ENCODE results near the gene RFPL3. TPM values are rescaled to one million over a fixed set of nuclear protein-coding genes. Genes with fewer than 3 reads are reported as not detected.
A peak's percentile ranks its signal among the peaks of the same experiment; 100 is the strongest.
"Not testable (repeated sequence)": the region's sequence is repeated elsewhere in the genome, so short reads cannot be mapped to it uniquely, and the experiment has no call there.

RFPL3 gene
- total RNA-seq, 1 donor from 2014 or later: not detected

GRCh38 chr22:32353840-32354239, 3.8 kb upstream of the RFPL3 start:
- no peak for DNase-seq (ENCODE audit: low read depth)

- peak; percentile 54 for DNase-seq (ENCODE audit: low read depth)
These were observed 3.0 kb upstream of the RFPL3 start for GRCh38 chr22:32354360-32355351.

- peak; percentile 38 for DNase-seq (ENCODE audit: low read depth)
These were observed 1.9 kb upstream of the RFPL3 start for GRCh38 chr22:32355760-32356159.

GRCh38 chr22:32360096-32360495, 2.4 kb downstream of the RFPL3 start:
- DNase-seq (ENCODE audit: low read depth): not testable (repeated sequence)

- no peak for DNase-seq (ENCODE audit: low read depth)
These were observed 3.6 kb downstream of the RFPL3 start for GRCh38 chr22:32361257-32361656.

- no peak for DNase-seq (ENCODE audit: low read depth)
These were observed 6.5 kb downstream of the RFPL3 start for GRCh38 chr22:32364210-32364609.

GRCh38 chr22:32375678-32376450, 18.2 kb downstream of the RFPL3 start:
- no peak for DNase-seq (ENCODE audit: low read depth)

- DNase-seq (ENCODE audit: low read depth): no peak
These were observed 19.0 kb downstream of the RFPL3 start for GRCh38 chr22:32376681-32377080.

GRCh38 chr22:32378707-32379272, 21.1 kb downstream of the RFPL3 start:
- DNase-seq (ENCODE audit: low read depth): peak; percentile 27

GRCh38 chr22:32380991-32381390, 23.3 kb downstream of the RFPL3 start:
- no peak for DNase-seq (ENCODE audit: low read depth)

GRCh38 chr22:32385681-32386080, 28.0 kb downstream of the RFPL3 start:
- DNase-seq (ENCODE audit: low read depth): no peak

GRCh38 chr22:32389685-32390084, 32.0 kb downstream of the RFPL3 start:
- no peak for DNase-seq (ENCODE audit: low read depth)

- DNase-seq (ENCODE audit: low read depth): no peak
These were observed 37.4 kb downstream of the RFPL3 start for GRCh38 chr22:32395107-32395506.

- DNase-seq (ENCODE audit: low read depth): no peak
These were observed 38.6 kb downstream of the RFPL3 start for GRCh38 chr22:32396255-32396654.

GRCh38 chr22:32396746-32397145, 39.1 kb downstream of the RFPL3 start:
- DNase-seq (ENCODE audit: low read depth): peak; percentile 29

GRCh38 chr22:32401486-32401885, 43.8 kb downstream of the RFPL3 start:
- DNase-seq (ENCODE audit: low read depth): no peak

- no peak for DNase-seq (ENCODE audit: low read depth)
These were observed 46.4 kb downstream of the RFPL3 start for GRCh38 chr22:32404021-32404420.

GRCh38 chr22:32407312-32407711, 49.6 kb downstream of the RFPL3 start:
- no peak for DNase-seq (ENCODE audit: low read depth)

GRCh38 chr22:32407936-32408335, 50.3 kb downstream of the RFPL3 start:
- DNase-seq (ENCODE audit: low read depth): peak; percentile 42

GRCh38 chr22:32409977-32410376, 52.3 kb downstream of the RFPL3 start:
- DNase-seq (ENCODE audit: low read depth): no peak

- no peak for DNase-seq (ENCODE audit: low read depth)
These were observed 52.8 kb downstream of the RFPL3 start for GRCh38 chr22:32410459-32410858.

All from renal cortical epithelial cell (primary cell).